K562 (cell line): ENCODE data around the gene CD9. TPM values are rescaled to one million over a fixed set of nuclear protein-coding genes. Genes with fewer than 3 reads are reported as not detected.

Source experiments
- ATAC-seq: fragments of 200-7000 bp; cut with Tn5 transposase; 3 replicates; pipeline ENCODE4 v1.9.1; 2020; ENCODE audit warnings: moderate library complexity
- BruUV-seq: library from RNA; stranded (reverse); fragments of 400-500 nt; replicated peaks from 2 replicates; lab custom pipeline; 2021; lab: Mats Ljungman, UMichigan
- CTCF ChIA-PET: fragments of 300-600 bp; formaldehyde crosslinking; extraction: SDS; loops from one replicate; lab custom pipeline; 2021; ENCODE audit warnings: low intra/inter-chr PET ratio; lab: Yijun Ruan, JAX
- POLR2A ChIA-PET: fragments of 300-600, 350-650 bp; sonication (Branson Sonifier 250); formaldehyde crosslinking; extraction: SDS; loops from one replicate; lab custom pipeline; 2021; ENCODE audit warnings: antibody characterized with exemption, inconsistent platforms; lab: Yijun Ruan, JAX
- DNase-seq, 4 experiments: peaks; one replicate each; pipeline versions ENCODE4 v3.0.0 to v3.0.0-alpha.2; 2011 to 2018; ENCODE audit warnings: low spot score in 3 of 4, mixed read lengths in 3 of 4; ENCODE audit errors: extremely low read depth in 1 of 4
- FAIRE-seq: peaks from 2 replicates; lab custom pipeline; 2011; peaks lifted over from hg19 to GRCh38; lab: Jason Lieb, UNC
- H2AFZ ChIP-seq: 2 replicates; pipeline ENCODE4 v1.6.0; 2011; ENCODE audit warnings: low read depth, low read length, control low read depth, inconsistent platforms
- H3K27ac ChIP-seq: fragments of 200-600 bp; 3 replicates; pipeline ENCODE4 v1.8.0; 2011; ENCODE audit warnings: low read depth, mild to moderate bottlenecking, control low read depth, inconsistent platforms, low read length, moderate library complexity, mixed read lengths; ENCODE audit errors: extremely low read depth
- H3K27me3 ChIP-seq, 2 experiments: fragments of 300-600 bp in 1 of 2; 2 replicates in 1 of 2; 3 replicates in 1 of 2; pipeline versions ENCODE4 v1.6.0 to v1.8.0; 2011; ENCODE audit warnings: inconsistent platforms in 2 of 2, low read length in 2 of 2, mild to moderate bottlenecking in 1 of 2, mixed read lengths in 1 of 2, moderate library complexity in 1 of 2; ENCODE audit not compliant: control insufficient read depth in 2 of 2, insufficient read depth in 2 of 2
- H3K36me3 ChIP-seq: fragments of 300-600 bp; 3 replicates; pipeline ENCODE4 v1.8.0; 2011; ENCODE audit warnings: mild to moderate bottlenecking, low read length, inconsistent platforms; ENCODE audit not compliant: control insufficient read depth, insufficient read depth
- H3K4me1 ChIP-seq, 2 experiments: fragments of 200-600 bp in 1 of 2; replicated peaks in 1 of 2; 2 replicates in 1 of 2; 3 replicates in 1 of 2; pipeline versions ENCODE4 v1.5.1 to v1.8.0; 2011; ENCODE audit warnings: inconsistent platforms in 2 of 2, low read length in 2 of 2, mild to moderate bottlenecking in 1 of 2, mixed read lengths in 1 of 2, moderate library complexity in 1 of 2; ENCODE audit not compliant: control insufficient read depth in 2 of 2, insufficient read depth in 2 of 2
- H3K4me2 ChIP-seq: 2 replicates; pipeline ENCODE4 v1.6.1; 2011; ENCODE audit warnings: low read length, control low read depth, inconsistent platforms, mixed read lengths; ENCODE audit not compliant: insufficient read depth
- H3K4me3 ChIP-seq: fragments of 200-600 bp; sonication (generic), shearing (Covaris generic); 2 replicates; pipeline ENCODE4 v1.5.1; 2016; ENCODE audit warnings: control low read depth, inconsistent platforms
- H3K79me2 ChIP-seq: fragments of 200-600 bp; 3 replicates; pipeline ENCODE4 v1.8.0; 2011; ENCODE audit warnings: low read length, inconsistent platforms; ENCODE audit not compliant: control insufficient read depth, insufficient read depth
- H3K9ac ChIP-seq, 2 experiments: 2 replicates each; pipeline versions ENCODE4 v1.6.0 to v1.6.1; 2011; ENCODE audit warnings: low read depth in 2 of 2, low read length in 2 of 2, control low read depth in 1 of 2, inconsistent platforms in 1 of 2, mild to moderate bottlenecking in 1 of 2, mixed read lengths in 1 of 2; ENCODE audit not compliant: insufficient read depth in 1 of 2
- H3K9me1 ChIP-seq: one replicate; pipeline ENCODE4 v1.6.0; 2011; ENCODE audit warnings: inconsistent platforms, mild to moderate bottlenecking, low read length, moderate library complexity; ENCODE audit not compliant: control insufficient read depth, insufficient read depth
- H3K9me3 ChIP-seq: replicated peaks from 2 replicates; pipeline ENCODE4 v1.5.1; 2011; ENCODE audit warnings: low read depth, low read length, inconsistent platforms; ENCODE audit not compliant: control insufficient read depth, insufficient read depth
- H4K20me1 ChIP-seq: replicated peaks from 2 replicates; pipeline ENCODE4 v1.6.1; 2011; ENCODE audit warnings: low read length, inconsistent platforms, mixed read lengths; ENCODE audit not compliant: control insufficient read depth, insufficient read depth
- CBFB ChIP-seq: sonication (generic); formaldehyde crosslinking; IDR thresholded peaks from 2 replicates; pipeline ENCODE4 v1.4.0; 2020; ENCODE audit warnings: mild to moderate bottlenecking, missing genetic modification reagents
- FIP1L1 ChIP-seq: fragments of 200-400 bp; formaldehyde crosslinking; IDR thresholded peaks from 2 replicates; pipeline ENCODE4 v1.6.1; 2018; ENCODE audit warnings: mild to moderate bottlenecking, low read depth, low read length; ENCODE audit not compliant: poor library complexity, severe bottlenecking
- KDM5B ChIP-seq: fragments of 200-600 bp; sonication (generic); IDR thresholded peaks from 2 replicates; pipeline ENCODE4 v1.6.1; 2012; ENCODE audit warnings: low read depth, mild to moderate bottlenecking, moderate library complexity, low read length, control low read depth, inconsistent platforms; ENCODE audit not compliant: insufficient replicate concordance
- LEF1 ChIP-seq: fragments of 450-650 bp; IDR thresholded peaks from 2 replicates; pipeline ENCODE4 v1.6.1; 2016; ENCODE audit warnings: mild to moderate bottlenecking
- MAFG ChIP-seq: fragments of 450-650 bp; conservative IDR thresholded peaks from 2 replicates; pipeline ENCODE4 v1.6.1; 2016; ENCODE audit warnings: missing genetic modification characterization, missing compliant biosample characterization
- NR2F6 ChIP-seq: fragments of 450-650 bp; formaldehyde crosslinking; IDR thresholded peaks from 2 replicates; pipeline ENCODE4 v1.4.0; 2020; ENCODE audit warnings: mild to moderate bottlenecking
- RB1 ChIP-seq: fragments of 450-650 bp; IDR thresholded peaks from 2 replicates; pipeline ENCODE4 v1.6.1; 2017; ENCODE audit warnings: low read depth, mild to moderate bottlenecking
- SMARCC2 ChIP-seq: fragments of 450-650 bp; IDR thresholded peaks from 2 replicates; pipeline ENCODE4 v1.6.1; 2017; ENCODE audit warnings: antibody characterized with exemption, moderate library complexity, mild to moderate bottlenecking, low read depth
- TSC22D4 ChIP-seq: fragments of 450-650 bp; IDR thresholded peaks from 2 replicates; pipeline ENCODE4 v1.6.1; 2016; ENCODE audit warnings: missing genetic modification characterization, missing biosample characterization, control low read depth
- ZNF316 ChIP-seq: fragments of 450-650 bp; IDR thresholded peaks from 2 replicates; pipeline ENCODE4 v1.6.1; 2016
- WGBS: fragments of 100-300 bp; shearing (Covaris generic); methylation state at CpG from one replicate; pipeline ENCODE4 v1.1.6; 2016; ENCODE audit warnings: low coverage, mixed read lengths; ENCODE audit not compliant: insufficient coverage; ENCODE audit errors: missing lambda C conversion rate; 5-methylcytosine and 5-hydroxymethylcytosine counted together
- in situ Hi-C: fragments of 300-500 bp; cut with MboI; formaldehyde crosslinking; loops from 4 replicates; pipeline ENCODE4 v1.15.0; 2018; ENCODE audit warnings: inconsistent platforms, mixed read lengths
- intact Hi-C: fragments of 100-400 bp; cut with micrococcal nuclease; formaldehyde crosslinking; loops from 2 replicates; pipeline ENCODE4 v1.14.2; 2022
- polyA plus RNA-seq, 8 experiments: library from polyadenylated mRNA; depleted of rRNA in 4 of 8; stranded (reverse) in 5 of 8; unstranded in 3 of 8; fragments of >200 nt; fragmentation: Nextera tagmentation in 2 of 8; fragmentation: Illumina TruSeq in 1 of 8; extraction: Ambion mirVana in 2 of 8; extraction: Trizol in 1 of 8; gene quantifications; 2 replicates each; pipeline versions ENCODE4 v1.2.1 to v1.2.3, GENCODE V29; 2011 to 2014; ENCODE audit warnings: inconsistent platforms in 1 of 8, missing spikeins in 1 of 8
- total RNA-seq, 7 experiments: library from RNA; depleted of rRNA in 6 of 7; stranded (reverse); fragments of >200 nt in 6 of 7; fragmentation: Illumina TruSeq in 2 of 7; extraction: Trizol in 2 of 7; gene quantifications; 2 replicates each; pipeline versions ENCODE4 v1.2.1 to v1.2.3, GENCODE V29; 2011 to 2021; ENCODE audit warnings: low replicate concordance in 1 of 7
- TF ChIP-seq, protein P1 (sequence below): fragments of 250-450 bp; sonication (Bioruptor Pico); IDR thresholded peaks from 2 replicates; pipeline ENCODE4 v1.8.0; 2021; ENCODE audit warnings: moderate library complexity, mild to moderate bottlenecking, inconsistent platforms
- TF ChIP-seq, protein P2 (sequence below): sonication (generic); formaldehyde crosslinking; IDR thresholded peaks from 2 replicates; pipeline ENCODE4 v1.8.0; 2022; ENCODE audit warnings: missing genetic modification reagents, mild to moderate bottlenecking, borderline replicate concordance
- TF ChIP-seq, protein P3 (sequence below), 2 experiments: fragments of 250-450 bp in 1 of 2; fragments of 450-650 bp in 1 of 2; sonication (Bioruptor Pico) in 1 of 2; IDR thresholded peaks; 2 replicates each; pipeline versions ENCODE4 v1.6.1 to v1.8.0; 2016 to 2021; ENCODE audit warnings: mild to moderate bottlenecking in 2 of 2, moderate library complexity in 2 of 2, missing compliant biosample characterization in 1 of 2, missing genetic modification characterization in 1 of 2
- TF ChIP-seq, protein P4 (sequence below): IDR thresholded peaks from 2 replicates; pipeline ENCODE4 v1.6.1; 2012; ENCODE audit warnings: low read depth, low read length, improper control_type of control experiment, borderline replicate concordance

CD9 gene
- total and polyA plus RNA-seq, 9 of the 15 experiments (the other 6 are each of a cell fraction or from before 2014, with no cell fraction given): 0.43 to 5.6 (median 0.62) TPM

DNA sequence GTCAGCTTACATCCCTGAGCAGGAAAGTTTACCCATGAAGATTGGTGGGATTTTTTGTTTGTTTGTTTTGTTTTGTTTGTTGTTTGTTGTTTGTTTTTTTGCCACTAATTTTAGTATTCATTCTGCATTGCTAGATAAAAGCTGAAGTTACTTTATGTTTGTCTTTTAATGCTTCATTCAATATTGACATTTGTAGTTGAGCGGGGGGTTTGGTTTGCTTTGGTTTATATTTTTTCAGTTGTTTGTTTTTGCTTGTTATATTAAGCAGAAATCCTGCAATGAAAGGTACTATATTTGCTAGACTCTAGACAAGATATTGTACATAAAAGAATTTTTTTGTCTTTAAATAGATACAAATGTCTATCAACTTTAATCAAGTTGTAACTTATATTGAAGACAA is 37.6 kb downstream of the CD9 start (continued):
- TF ChIP-seq, protein P1, sequence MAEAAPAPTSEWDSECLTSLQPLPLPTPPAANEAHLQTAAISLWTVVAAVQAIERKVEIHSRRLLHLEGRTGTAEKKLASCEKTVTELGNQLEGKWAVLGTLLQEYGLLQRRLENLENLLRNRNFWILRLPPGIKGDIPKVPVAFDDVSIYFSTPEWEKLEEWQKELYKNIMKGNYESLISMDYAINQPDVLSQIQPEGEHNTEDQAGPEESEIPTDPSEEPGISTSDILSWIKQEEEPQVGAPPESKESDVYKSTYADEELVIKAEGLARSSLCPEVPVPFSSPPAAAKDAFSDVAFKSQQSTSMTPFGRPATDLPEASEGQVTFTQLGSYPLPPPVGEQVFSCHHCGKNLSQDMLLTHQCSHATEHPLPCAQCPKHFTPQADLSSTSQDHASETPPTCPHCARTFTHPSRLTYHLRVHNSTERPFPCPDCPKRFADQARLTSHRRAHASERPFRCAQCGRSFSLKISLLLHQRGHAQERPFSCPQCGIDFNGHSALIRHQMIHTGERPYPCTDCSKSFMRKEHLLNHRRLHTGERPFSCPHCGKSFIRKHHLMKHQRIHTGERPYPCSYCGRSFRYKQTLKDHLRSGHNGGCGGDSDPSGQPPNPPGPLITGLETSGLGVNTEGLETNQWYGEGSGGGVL (CRISPR knock-in tag): no peak

DNA sequence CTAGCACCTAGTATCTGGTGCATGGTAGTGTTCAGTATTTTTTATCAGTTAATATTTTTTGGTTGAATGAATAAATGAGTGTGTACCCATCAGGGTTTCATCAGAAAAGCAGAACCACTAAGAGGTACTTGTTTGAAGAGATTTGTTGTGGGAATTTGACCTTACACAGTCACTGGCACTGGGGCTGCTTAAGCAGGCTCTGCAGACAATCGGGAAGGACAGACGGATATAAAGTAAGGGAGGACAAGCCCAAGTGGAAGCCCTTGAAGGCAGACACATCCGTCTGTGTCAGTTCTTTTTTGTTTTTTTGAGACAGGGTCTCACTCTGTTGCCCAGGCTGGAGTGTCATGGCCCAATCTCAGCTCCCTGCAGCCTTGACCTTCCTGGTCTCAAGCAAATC is 38.7 kb downstream of the CD9 start:
- Histone ChIP-seq H3K4me1 (peaks cover 0 to 11% of the 10 kb centered on the region in 2 experiments; a peak in 1 of 5 replicates), H3K36me3 (no peaks in the 10 kb centered on the region), H3K4me3 (no peak overlapping the region), H4K20me1 (no peaks in the 10 kb centered on the region), H3K9me1 (no peaks in the 10 kb centered on the region), H3K9me3 (no peaks in the 10 kb centered on the region), H3K4me2 (no peak overlapping the region), H3K79me2 (no peaks in the 10 kb centered on the region), H3K27ac (no peak overlapping the region), H3K9ac (no peak overlapping the region), H2AFZ (no peak overlapping the region), H3K27me3 (peaks cover 33 to 55% of the 10 kb centered on the region in 2 experiments)
- FAIRE-seq: no peak
- no TSS peak for BruUV-seq
- no peak for DNase-seq
- ATAC-seq: no peak
- POLR2A ChIA-PET: interaction anchor here (0.7 kb wide), 1 partner anchor 29 kb away, joined by 3 read pairs; no protein-coding TSS in a partner anchor
- intact Hi-C loops (no loop called here), in situ Hi-C loops (no loop called here)
- WGBS: 4% methylated on average over 3 of the region's 3 CpGs
- CTCF ChIA-PET: no interaction called here
- TF ChIP-seq, protein P2, sequence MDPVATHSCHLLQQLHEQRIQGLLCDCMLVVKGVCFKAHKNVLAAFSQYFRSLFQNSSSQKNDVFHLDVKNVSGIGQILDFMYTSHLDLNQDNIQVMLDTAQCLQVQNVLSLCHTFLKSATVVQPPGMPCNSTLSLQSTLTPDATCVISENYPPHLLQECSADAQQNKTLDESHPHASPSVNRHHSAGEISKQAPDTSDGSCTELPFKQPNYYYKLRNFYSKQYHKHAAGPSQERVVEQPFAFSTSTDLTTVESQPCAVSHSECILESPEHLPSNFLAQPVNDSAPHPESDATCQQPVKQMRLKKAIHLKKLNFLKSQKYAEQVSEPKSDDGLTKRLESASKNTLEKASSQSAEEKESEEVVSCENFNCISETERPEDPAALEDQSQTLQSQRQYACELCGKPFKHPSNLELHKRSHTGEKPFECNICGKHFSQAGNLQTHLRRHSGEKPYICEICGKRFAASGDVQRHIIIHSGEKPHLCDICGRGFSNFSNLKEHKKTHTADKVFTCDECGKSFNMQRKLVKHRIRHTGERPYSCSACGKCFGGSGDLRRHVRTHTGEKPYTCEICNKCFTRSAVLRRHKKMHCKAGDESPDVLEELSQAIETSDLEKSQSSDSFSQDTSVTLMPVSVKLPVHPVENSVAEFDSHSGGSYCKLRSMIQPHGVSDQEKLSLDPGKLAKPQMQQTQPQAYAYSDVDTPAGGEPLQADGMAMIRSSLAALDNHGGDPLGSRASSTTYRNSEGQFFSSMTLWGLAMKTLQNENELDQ (CRISPR knock-in tag): no peak
- TF ChIP-seq RB1: no peak
- TF ChIP-seq MAFG: no peak
- TF ChIP-seq LEF1: no peak
- TF ChIP-seq KDM5B: no peak
- TF ChIP-seq TSC22D4: no peak
- TF ChIP-seq FIP1L1: no peak
- no peak for TF ChIP-seq CBFB (CRISPR knock-in tag)
- TF ChIP-seq, protein P3, sequence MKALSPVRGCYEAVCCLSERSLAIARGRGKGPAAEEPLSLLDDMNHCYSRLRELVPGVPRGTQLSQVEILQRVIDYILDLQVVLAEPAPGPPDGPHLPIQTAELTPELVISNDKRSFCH (CRISPR knock-in tag; IDR thresholded peaks at IDR 0.05): no peak
- TF ChIP-seq, protein P3 (tag; IDR thresholded peaks at IDR 0.05): no peak
- TF ChIP-seq NR2F6 (CRISPR knock-in tag): no peak
- no peak for TF ChIP-seq ZNF316
- TF ChIP-seq SMARCC2: no peak
- TF ChIP-seq, protein P4, sequence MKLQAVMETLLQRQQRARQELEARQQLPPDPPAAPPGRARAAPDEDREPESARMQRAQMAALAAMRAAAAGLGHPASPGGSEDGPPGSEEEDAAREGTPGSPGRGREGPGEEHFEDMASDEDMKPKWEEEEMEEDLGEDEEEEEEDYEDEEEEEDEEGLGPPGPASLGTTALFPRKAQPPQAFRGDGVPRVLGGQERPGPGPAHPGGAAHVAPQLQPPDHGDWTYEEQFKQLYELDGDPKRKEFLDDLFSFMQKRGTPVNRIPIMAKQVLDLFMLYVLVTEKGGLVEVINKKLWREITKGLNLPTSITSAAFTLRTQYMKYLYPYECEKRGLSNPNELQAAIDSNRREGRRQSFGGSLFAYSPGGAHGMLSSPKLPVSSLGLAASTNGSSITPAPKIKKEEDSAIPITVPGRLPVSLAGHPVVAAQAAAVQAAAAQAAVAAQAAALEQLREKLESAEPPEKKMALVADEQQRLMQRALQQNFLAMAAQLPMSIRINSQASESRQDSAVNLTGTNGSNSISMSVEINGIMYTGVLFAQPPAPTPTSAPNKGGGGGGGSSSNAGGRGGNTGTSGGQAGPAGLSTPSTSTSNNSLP: no peak
